Endothelial cell of umbilical vein (primary cell): ENCODE results near the gene MRLN. TPM values are rescaled to one million over a fixed set of nuclear protein-coding genes. Genes with fewer than 3 reads are reported as not detected.
"Not testable (repeated sequence)": the region's sequence is repeated elsewhere in the genome, so short reads cannot be mapped to it uniquely, and the experiment has no call there.

Experiments used
- BruUV-seq: library from RNA; stranded (reverse); fragments of 400-500 nt; replicated peaks from 2 replicates; lab custom pipeline; 2021; lab: Mats Ljungman, UMichigan
- CTCF ChIA-PET: fragments of 300-600, 350-600 bp; sonication (Branson Sonifier 250); formaldehyde crosslinking; loops from one replicate; lab custom pipeline; 2021; ENCODE audit warnings: antibody characterized with exemption, inconsistent platforms; lab: Charles Lee
- POLR2A ChIA-PET: fragments of 300-600, 350-600 bp; sonication (Branson Sonifier 250); formaldehyde crosslinking; loops from one replicate; lab custom pipeline; 2021; ENCODE audit warnings: antibody characterized with exemption, inconsistent platforms; lab: Charles Lee
- DNase-seq: peaks from one replicate; pipeline ENCODE4 v3.0.0-alpha.2; 2011; ENCODE audit warnings: low read depth, low spot score
- FAIRE-seq: peaks from 2 replicates; lab custom pipeline; 2011; peaks lifted over from hg19 to GRCh38; lab: Jason Lieb, UNC
- H2AFZ ChIP-seq: 2 replicates; pipeline ENCODE4 v1.6.0; 2012; ENCODE audit warnings: low read depth, low read length, control low read depth, inconsistent platforms
- H3K27ac ChIP-seq: 2 replicates; pipeline ENCODE4 v1.5.1; 2011; ENCODE audit warnings: low read depth, mild to moderate bottlenecking, control low read depth, low read length, moderate library complexity; ENCODE audit not compliant: insufficient read depth
- H3K27me3 ChIP-seq, 2 experiments: 2 replicates each; pipeline versions ENCODE4 v1.6.0 to v1.6.1; 2011; ENCODE audit warnings: low read length in 2 of 2, mixed read lengths in 1 of 2; ENCODE audit not compliant: control insufficient read depth in 2 of 2, insufficient read depth in 2 of 2
- H3K36me3 ChIP-seq, 2 experiments: 2 replicates in 1 of 2; 3 replicates in 1 of 2; pipeline ENCODE4 v1.5.1; 2011; ENCODE audit warnings: low read length in 2 of 2, mild to moderate bottlenecking in 1 of 2, moderate library complexity in 1 of 2; ENCODE audit not compliant: control insufficient read depth in 2 of 2, insufficient read depth in 2 of 2; ENCODE audit errors: extremely low read depth in 1 of 2
- H3K4me1 ChIP-seq: 3 replicates; pipeline ENCODE4 v1.5.1; 2011; ENCODE audit warnings: mild to moderate bottlenecking, low read length; ENCODE audit not compliant: control insufficient read depth, insufficient read depth; ENCODE audit errors: extremely low read depth
- H3K4me2 ChIP-seq: 2 replicates; pipeline ENCODE4 v1.6.1; 2011; ENCODE audit warnings: low read length, control low read depth, mixed read lengths; ENCODE audit not compliant: insufficient read depth
- H3K4me3 ChIP-seq, 3 experiments: fragments of 200-600 bp in 1 of 3; sonication (generic), shearing (Covaris generic) in 1 of 3; replicated peaks in 1 of 3; 2 replicates each; pipeline ENCODE4 v1.5.1; 2011 to 2016; ENCODE audit warnings: control low read depth in 3 of 3, low read length in 3 of 3, mild to moderate bottlenecking in 2 of 3, inconsistent platforms in 1 of 3, low read depth in 1 of 3, moderate library complexity in 1 of 3; ENCODE audit not compliant: insufficient read depth in 1 of 3
- H3K79me2 ChIP-seq: 2 replicates; pipeline ENCODE4 v1.6.0; 2012; ENCODE audit warnings: low read length, inconsistent platforms; ENCODE audit not compliant: control insufficient read depth, insufficient read depth
- H3K9ac ChIP-seq: replicated peaks from 2 replicates; pipeline ENCODE3; 2011; ENCODE audit warnings: low read length, control low read depth; ENCODE audit not compliant: insufficient read depth; ENCODE audit errors: extremely low read depth
- H3K9me1 ChIP-seq: replicated peaks from 3 replicates; pipeline ENCODE4 v1.6.0; 2011; ENCODE audit warnings: mild to moderate bottlenecking, low read length; ENCODE audit not compliant: control insufficient read depth, insufficient read depth; ENCODE audit errors: extremely low read depth
- H3K9me3 ChIP-seq: replicated peaks from 2 replicates; pipeline ENCODE4 v1.5.1; 2012; ENCODE audit warnings: low read length, inconsistent platforms; ENCODE audit not compliant: control insufficient read depth, insufficient read depth
- H4K20me1 ChIP-seq: replicated peaks from 2 replicates; pipeline ENCODE3; 2011; ENCODE audit warnings: mild to moderate bottlenecking, low read length; ENCODE audit not compliant: control insufficient read depth, insufficient read depth; ENCODE audit errors: extremely low read depth
- CTCF ChIP-seq, 2 donors: IDR thresholded peaks; 1 replicate in 1 of 2; 2 replicates in 1 of 2; pipeline ENCODE4 v1.5.1; 2011; ENCODE audit warnings: low read length in 2 of 2, mild to moderate bottlenecking in 2 of 2, moderate library complexity in 2 of 2, control low read depth in 1 of 2, inconsistent platforms in 1 of 2, low read depth in 1 of 2; ENCODE audit not compliant: insufficient read depth in 1 of 2; ENCODE audit errors: extremely low read depth in 1 of 2
- EZH2 ChIP-seq: IDR thresholded peaks from 2 replicates; pipeline ENCODE4 v1.6.1; 2012; ENCODE audit warnings: borderline replicate concordance, low read depth, mild to moderate bottlenecking, moderate library complexity, low read length, inconsistent platforms; ENCODE audit not compliant: severe bottlenecking
- FOS ChIP-seq: IDR thresholded peaks from 2 replicates; pipeline ENCODE4 v1.6.1; 2011; ENCODE audit warnings: mild to moderate bottlenecking, low read length, moderate library complexity, borderline replicate concordance; ENCODE audit not compliant: insufficient read depth
- GATA2 ChIP-seq: IDR thresholded peaks from 2 replicates; pipeline ENCODE4 v1.7.0; 2011; ENCODE audit warnings: low read depth, mild to moderate bottlenecking, moderate library complexity, mixed read lengths, low read length; ENCODE audit not compliant: insufficient read length, insufficient read depth
- JUN ChIP-seq: IDR thresholded peaks from 2 replicates; pipeline ENCODE4 v1.6.1; 2011; ENCODE audit warnings: borderline replicate concordance, low read depth; ENCODE audit not compliant: insufficient read length, insufficient read depth
- MAX ChIP-seq: IDR thresholded peaks from 2 replicates; pipeline ENCODE4 v1.6.1; 2011; ENCODE audit not compliant: insufficient read depth, insufficient read length
- MYC ChIP-seq: IDR thresholded peaks from one replicate; pipeline ENCODE4 v1.6.1; 2011; ENCODE audit warnings: mild to moderate bottlenecking, low read depth, low read length
- POLR2A ChIP-seq: IDR thresholded peaks from 2 replicates; pipeline ENCODE4 v1.6.1; 2012; ENCODE audit warnings: low read depth, mild to moderate bottlenecking, control low read depth, low read length
- POLR2AphosphoS5 ChIP-seq: IDR thresholded peaks from 2 replicates; pipeline ENCODE4 v1.6.1; 2012; ENCODE audit warnings: low read depth, mild to moderate bottlenecking, control low read depth, low read length, moderate library complexity; ENCODE audit not compliant: insufficient read depth
- dilution Hi-C: fragments of 300-500 bp; cut with MboI; formaldehyde crosslinking; loops from one replicate; pipeline ENCODE4 v1.15.0; 2019; ENCODE audit warnings: low sequenced_read_pairs; ENCODE audit not compliant: extremely low pct_ligation_motif_present
- intact Hi-C: fragments of 100-400 bp; cut with micrococcal nuclease; formaldehyde crosslinking; loops from one replicate; pipeline ENCODE4 v1.10.0; 2022
- polyA plus RNA-seq, 4 experiments: library from polyadenylated mRNA; depleted of rRNA in 3 of 4; stranded (reverse) in 3 of 4; unstranded in 1 of 4; fragments of >200 nt; gene quantifications; 2 replicates each; pipeline versions ENCODE4 v1.2.1 to v1.2.3, GENCODE V29; 2011 to 2012; ENCODE audit warnings: missing spikeins in 1 of 4
- total RNA-seq: library from RNA; stranded (reverse); gene quantifications from 2 replicates; pipeline ENCODE4 v1.2.3, GENCODE V29; 2021

The MRLN gene
- total and polyA plus RNA-seq, 2 donors (not counting 3 experiments of a cell fraction or from before 2014, with no cell fraction given) = not detected

- Histone ChIP-seq H3K27me3 (no peaks in the 10 kb centered on the region), H3K9ac (no peak overlapping the region), H3K4me2 (no peak overlapping the region), H3K4me1 (no peaks in the 10 kb centered on the region), H2AFZ (no peak overlapping the region), H3K4me3 (no peak overlapping the region), H3K9me1 (no peaks in the 10 kb centered on the region), H4K20me1 (no peaks in the 10 kb centered on the region), H3K36me3 (no peaks in the 10 kb centered on the region), H3K27ac (no peak overlapping the region), H3K79me2 (no peaks in the 10 kb centered on the region), H3K9me3 (no peaks in the 10 kb centered on the region)
- BruUV-seq = no TSS peak
- FAIRE-seq (no peak), DNase-seq (no peak)
- no peak for TF ChIP-seq GATA2
- intact Hi-C loops (no loop called here), dilution Hi-C loops (no loop called here)
- ChIA-PET CTCF (no interaction called here), POLR2A (no interaction called here)
Observed at GRCh38 chr10:59748834-59749233, 4.4 kb downstream of the MRLN start.

GRCh38 chr10:59745163-59745650 lies 8.0 kb downstream of the MRLN start:
- CTCF ChIA-PET = no interaction called here
- dilution Hi-C loops (no loop called here), intact Hi-C loops (no loop called here)
- Histone ChIP-seq H3K27me3 (no peaks in the 10 kb centered on the region), H3K9ac (no peak overlapping the region), H3K79me2 (no peaks in the 10 kb centered on the region), H3K36me3 (no peaks in the 10 kb centered on the region), H3K4me3 (no peak overlapping the region), H3K27ac (no peak overlapping the region), H3K4me2 (no peak overlapping the region), H3K9me1 (no peaks in the 10 kb centered on the region), H2AFZ (no peak overlapping the region), H3K9me3 (no peaks in the 10 kb centered on the region), H4K20me1 (no peaks in the 10 kb centered on the region), H3K4me1 (no peaks in the 10 kb centered on the region)
- no TSS peak for BruUV-seq
- TF ChIP-seq MYC = no peak
- no peak for TF ChIP-seq FOS
- no peak for TF ChIP-seq GATA2
- no peak for TF ChIP-seq CTCF (IDR thresholded peaks at IDR 0.05; ENCODE audit: extremely low read depth in 1 of 2, insufficient read depth in 1 of 2, low read depth in 1 of 2, low read length in 2 of 2)
- no peak for TF ChIP-seq POLR2AphosphoS5
- no peak for TF ChIP-seq POLR2A
- no peak for TF ChIP-seq JUN
- no peak for TF ChIP-seq MAX
- no peak for TF ChIP-seq EZH2
- DNase-seq (no peak), FAIRE-seq (no peak)
- POLR2A ChIA-PET = no interaction called here

- H3K9me3 ChIP-seq, POLR2A ChIA-PET, H3K79me2 ChIP-seq, CTCF ChIA-PET, BruUV-seq, H3K27me3 ChIP-seq, H3K36me3 ChIP-seq, H3K4me3 ChIP-seq, FAIRE-seq, H3K4me1 ChIP-seq, H3K4me2 ChIP-seq, intact Hi-C loops, H2AFZ ChIP-seq, H3K9ac ChIP-seq, H4K20me1 ChIP-seq, DNase-seq, dilution Hi-C loops, H3K27ac ChIP-seq, H3K9me1 ChIP-seq: not testable (repeated sequence)
Observed at GRCh38 chr10:59744762-59745161, 8.5 kb downstream of the MRLN start.
